ENCODE measurements around the gene CUL5. TPM values are rescaled to one million over a fixed set of nuclear protein-coding genes. Genes with fewer than 3 reads are reported as not detected.

Gene CUL5
- total RNA-seq, 1 experiment from 2014 or later: 37.7 TPM

DNA sequence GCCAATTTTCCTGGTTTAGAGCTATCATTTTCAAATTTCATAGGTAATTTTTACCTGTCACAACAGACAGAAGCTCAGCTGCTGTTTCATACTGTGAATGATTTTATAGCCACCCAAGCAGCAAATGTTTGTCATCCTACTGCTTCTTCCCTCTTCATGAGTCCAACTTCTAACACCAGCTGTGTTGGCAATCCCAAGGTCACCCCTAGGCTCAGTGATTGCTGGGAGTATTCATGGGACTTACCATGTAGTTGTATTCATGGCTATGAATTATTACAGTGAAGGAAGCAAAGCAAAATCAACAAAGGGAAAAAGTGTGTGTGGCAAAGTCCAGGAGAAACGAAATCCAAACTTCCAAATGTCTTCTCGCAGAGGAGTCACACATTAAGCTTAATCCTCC, 28.5 kb downstream of the CUL5 start:
- no peaks in the 10 kb centered on the region for H3K9me3 ChIP-seq (ENCODE audit: control insufficient read depth, low read depth, low read length)
- no peaks in the 10 kb centered on the region for H3K23me2 ChIP-seq (ENCODE audit: insufficient read length, low read depth, low read length, poor library complexity, severe bottlenecking)
- no peak overlapping the region for H2AK5ac ChIP-seq (ENCODE audit: insufficient read length, low read length)
- H2BK120ac ChIP-seq (ENCODE audit: low read depth, low read length, poor library complexity, severe bottlenecking): no peak overlapping the region
- H2BK5ac ChIP-seq (ENCODE audit: insufficient read length, low read length): no peak overlapping the region
- no peak overlapping the region for H3K9ac ChIP-seq (ENCODE audit: extremely low read depth, insufficient read length, low read length)
- H4K20me1 ChIP-seq (ENCODE audit: control insufficient read depth, insufficient read depth, insufficient read length): no peaks in the 10 kb centered on the region
- H2BK12ac ChIP-seq (ENCODE audit: insufficient read length, low read depth, low read length): no peak overlapping the region
- no peak overlapping the region for H4K91ac ChIP-seq (ENCODE audit: insufficient read length, low read depth, low read length)
- no peak overlapping the region for H3K27ac ChIP-seq (ENCODE audit: insufficient read length, low read depth, low read length)
- Mint-ChIP-seq H3K4me3 (no peak overlapping the region), H3K9me3 (no peaks in the 10 kb centered on the region), H3K27me3 (ENCODE audit: low read depth) (no peaks in the 10 kb centered on the region), H3K36me3 (ENCODE audit: insufficient read depth in 1 of 3, low read depth in 3 of 3) (peaks cover 3 to 41% (median 32%) of the 10 kb centered on the region in 3 experiments; a peak in 5 of 7 replicates), H3K4me1 (peaks cover 0 to 27% of the 10 kb centered on the region in 2 experiments), H3K27ac (peak overlapping the region in 1 of 3 experiments; percentile 48; a peak in 1 of 7 replicates)
- H3K23ac ChIP-seq (ENCODE audit: insufficient read length, low read depth, low read length): no peak overlapping the region
- no peak overlapping the region for H3K4me2 ChIP-seq (ENCODE audit: insufficient read depth, insufficient read length, low read length)
- H3K4ac ChIP-seq (ENCODE audit: low read depth, low read length): no peak overlapping the region
- H3K4me1 ChIP-seq (ENCODE audit: insufficient read depth, low read length): no peaks in the 10 kb centered on the region; the same call in 1 of the 2 replicates
- H2BK20ac ChIP-seq (ENCODE audit: low read depth, low read length, poor library complexity, severe bottlenecking): no peak overlapping the region
- H3T11ph ChIP-seq (ENCODE audit: low read length): no peak overlapping the region
- H3K27me3 ChIP-seq (ENCODE audit: insufficient read depth, low read length): no peaks in the 10 kb centered on the region
- no peak overlapping the region for H2BK15ac ChIP-seq (ENCODE audit: low read depth, low read length)
- H3K14ac ChIP-seq (ENCODE audit: insufficient read depth, low read length): no peak overlapping the region
- no peaks in the 10 kb centered on the region for H3K79me1 ChIP-seq (ENCODE audit: insufficient read depth, low read depth, low read length, poor library complexity, severe bottlenecking)
- no CpG with 5 or more reads among the region's 2 CpGs for WGBS (ENCODE audit: extremely low coverage, insufficient read length, low lambda C conversion rate)
- no peak for DNase-seq
- no peak overlapping the region for H4K8ac ChIP-seq (replicated peaks; ENCODE audit: insufficient read length, low read depth, low read length)
- no peak overlapping the region for H3K18ac ChIP-seq (ENCODE audit: insufficient read length, low read depth, low read length)
- no peak overlapping the region for H2AFZ ChIP-seq (ENCODE audit: low read length)
- no peak overlapping the region for H4K5ac ChIP-seq (ENCODE audit: insufficient read length, low read depth, low read length)
- TF ChIP-seq CTCF (conservative IDR thresholded peaks at IDR 0.05): no peak
- H3K56ac ChIP-seq (ENCODE audit: insufficient read length, low read depth, low read length): no peak overlapping the region
- no peaks in the 10 kb centered on the region for H3K79me2 ChIP-seq (ENCODE audit: insufficient read depth, low read length)
